Measurements from ENCODE around the gene PDE4D.
"Not testable (repeated sequence)": the region's sequence is repeated elsewhere in the genome, so short reads cannot be mapped to it uniquely, and the experiment has no call there.

PDE4D gene

GRCh38 chr5:59798862-59799667, 94.5 kb downstream of the PDE4D start:
- peak; percentile 56 for DNase-seq

- DNase-seq = no peak
Observed at GRCh38 chr5:59795141-59795540, 98.4 kb downstream of the PDE4D start.

GRCh38 chr5:59792983-59793585, 100.4 kb downstream of the PDE4D start:
- peak; percentile 92 for DNase-seq

- no peak for DNase-seq
Observed at GRCh38 chr5:59791617-59792016, 101.9 kb downstream of the PDE4D start.

- no peak for DNase-seq
Observed at GRCh38 chr5:59790776-59791475, 102.6 kb downstream of the PDE4D start.

GRCh38 chr5:59790376-59790775, 103.2 kb downstream of the PDE4D start:
- no peak for DNase-seq

GRCh38 chr5:59789894-59790293, 103.6 kb downstream of the PDE4D start:
- no peak for DNase-seq

GRCh38 chr5:59789197-59789596, 104.3 kb downstream of the PDE4D start:
- peak; percentile 65 for DNase-seq

- peak; percentile 88 for DNase-seq
Observed at GRCh38 chr5:59786334-59786805, 107.2 kb downstream of the PDE4D start.

GRCh38 chr5:59785676-59786333, 107.7 kb downstream of the PDE4D start:
- DNase-seq = no peak

GRCh38 chr5:59784708-59785107, 108.8 kb downstream of the PDE4D start:
- DNase-seq = not testable (repeated sequence)

GRCh38 chr5:59783264-59783663, 110.3 kb downstream of the PDE4D start:
- no peak for DNase-seq

- no peak for DNase-seq
Observed at GRCh38 chr5:59782856-59783255, 110.7 kb downstream of the PDE4D start.

- DNase-seq = no peak
Observed at GRCh38 chr5:59779453-59779852, 114.1 kb downstream of the PDE4D start.

- DNase-seq = no peak
Observed at GRCh38 chr5:59777028-59777427, 116.5 kb downstream of the PDE4D start.

GRCh38 chr5:59773294-59773693, 120.2 kb downstream of the PDE4D start:
- DNase-seq = no peak

GRCh38 chr5:59772757-59773156, 120.8 kb downstream of the PDE4D start:
- DNase-seq = no peak

- DNase-seq = no peak
Observed at GRCh38 chr5:59772206-59772605, 121.3 kb downstream of the PDE4D start.

GRCh38 chr5:59770953-59771352, 122.6 kb downstream of the PDE4D start:
- DNase-seq = no peak

- peak; percentile 46 for DNase-seq
Observed at GRCh38 chr5:59769832-59770231, 123.7 kb downstream of the PDE4D start.

- DNase-seq = no peak
Observed at GRCh38 chr5:59769041-59769360, 124.5 kb downstream of the PDE4D start.

GRCh38 chr5:59768152-59769040, 125.1 kb downstream of the PDE4D start:
- peak; percentile 62 for DNase-seq
